HEK293 (cell line): ENCODE data around the gene PRSS16.

Source experiments
- CTCF ChIP-seq: fragments of 450-650 bp; formaldehyde crosslinking; IDR thresholded peaks from 2 replicates; pipeline ENCODE4 v1.5.1; 2016; ENCODE audit warnings: missing biosample characterization, missing genetic modification characterization
- MEIS1 ChIP-seq: sonication (generic); formaldehyde crosslinking; IDR thresholded peaks from 2 replicates; pipeline ENCODE4 v1.8.1; 2022; ENCODE audit warnings: missing genetic modification reagents, mild to moderate bottlenecking, borderline replicate concordance
- YY1 ChIP-seq: fragments of 450-650 bp; formaldehyde crosslinking; IDR thresholded peaks from 2 replicates; pipeline ENCODE4 v1.5.1; 2018; ENCODE audit warnings: missing biosample characterization, missing genetic modification characterization
- ZNF692 ChIP-seq: fragments of 450-650 bp; formaldehyde crosslinking; IDR thresholded peaks from 2 replicates; pipeline ENCODE4 v1.5.1; 2016; ENCODE audit warnings: missing biosample characterization, missing genetic modification characterization
- ZNF768 ChIP-seq: fragments of 450-650 bp; formaldehyde crosslinking; IDR thresholded peaks from 2 replicates; pipeline ENCODE4 v1.5.1; 2018; ENCODE audit warnings: missing biosample characterization, mild to moderate bottlenecking, missing genetic modification characterization

- TF ChIP-seq MEIS1 (CRISPR knock-in tag) = no peak
- TF ChIP-seq YY1 (tag by site-specific recombination) = no peak; the same call in 1 of the 2 replicates
- no peak for TF ChIP-seq ZNF692 (tag by site-specific recombination)
- no peak for TF ChIP-seq ZNF768 (tag by site-specific recombination)
- TF ChIP-seq CTCF (tag by site-specific recombination) = no peak; the same call in 1 of the 2 replicates
These were observed 33.3 kb upstream of the PRSS16 start for GRCh38 chr6:27214126-27214601.
